GM19324 (cell line): ENCODE data around the gene HYI.
"Not testable (repeated sequence)": the region's sequence is repeated elsewhere in the genome, so short reads cannot be mapped to it uniquely, and the experiment has no call there.

ENCODE experiments used
- ATAC-seq: cut with Tn5 transposase; IDR thresholded peaks from one replicate; pipeline ENCODE4 v1.9.1; 2021; ENCODE audit warnings: mild to moderate bottlenecking, moderate library complexity; ENCODE audit not compliant: unreplicated experiment, low FRiP score

Gene HYI

GRCh38 chr1:43432171-43432860, 21.4 kb downstream of the HYI start:
- no peak for ATAC-seq

GRCh38 chr1:43431676-43432075, 22.1 kb downstream of the HYI start:
- no peak for ATAC-seq

- no peak for ATAC-seq
Measured at GRCh38 chr1:43430831-43431230, 22.9 kb downstream of the HYI start.

- no peak for ATAC-seq
Measured at GRCh38 chr1:43427941-43428340, 25.8 kb downstream of the HYI start.

GRCh38 chr1:43427524-43427923, 26.2 kb downstream of the HYI start:
- no peak for ATAC-seq

GRCh38 chr1:43426221-43426620, 27.5 kb downstream of the HYI start:
- no peak for ATAC-seq

GRCh38 chr1:43425045-43425444, 28.7 kb downstream of the HYI start:
- no peak for ATAC-seq

- no peak for ATAC-seq
Measured at GRCh38 chr1:43423672-43424550, 29.8 kb downstream of the HYI start.

GRCh38 chr1:43422995-43423671, 30.6 kb downstream of the HYI start:
- no peak for ATAC-seq

GRCh38 chr1:43421976-43422750, 31.6 kb downstream of the HYI start:
- no peak for ATAC-seq

- ATAC-seq, result no peak
Measured at GRCh38 chr1:43421396-43421795, 32.3 kb downstream of the HYI start.

- ATAC-seq, result no peak
Measured at GRCh38 chr1:43420874-43421273, 32.9 kb downstream of the HYI start.

GRCh38 chr1:43419627-43420425, 33.9 kb downstream of the HYI start:
- no peak for ATAC-seq

- no peak for ATAC-seq
Measured at GRCh38 chr1:43418858-43419257, 34.9 kb downstream of the HYI start.

GRCh38 chr1:43415901-43416300, 37.8 kb downstream of the HYI start:
- no peak for ATAC-seq

GRCh38 chr1:43414634-43415223, 39.0 kb downstream of the HYI start:
- no peak for ATAC-seq

GRCh38 chr1:43413426-43413825, 40.3 kb downstream of the HYI start:
- not testable (repeated sequence) for ATAC-seq

GRCh38 chr1:43410571-43410970, 43.2 kb downstream of the HYI start:
- no peak for ATAC-seq

- no peak for ATAC-seq
Measured at GRCh38 chr1:43405876-43406234, 47.9 kb downstream of the HYI start.
